Activated CD4-positive, alpha-beta T cell treated with anti-CD3 and anti-CD28 coated beads, Interleukin-2, amount 50 U/mL, for 48 hours (primary cell): ENCODE data around the gene CRELD2.

Source experiments
- DNase-seq, 2 experiments: peaks; one replicate each; pipeline ENCODE4 v3.0.0-alpha.2; 2020

CRELD2 gene

GRCh38 chr22:49887702-49888101, 30.7 kb upstream of the CRELD2 start:
- DNase-seq, result no peak

DNA sequence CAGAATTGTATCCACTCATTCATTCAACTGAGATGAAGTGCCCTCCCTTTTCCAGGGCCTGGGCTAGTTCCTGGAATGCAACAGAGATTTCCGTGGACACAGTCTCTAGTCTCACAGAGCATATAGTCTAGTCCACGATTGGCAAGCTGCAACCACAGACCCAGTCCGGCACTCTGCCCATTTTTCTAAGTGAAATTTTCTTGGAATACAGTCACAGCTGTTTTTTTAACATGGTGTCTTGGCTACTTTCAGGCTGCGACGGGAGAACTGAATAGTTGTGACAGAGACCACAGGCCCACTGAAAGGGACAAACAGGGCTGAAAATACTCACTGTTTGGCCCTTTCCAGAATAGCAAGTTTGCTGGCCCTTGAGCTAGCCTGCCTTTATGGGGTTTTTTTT, 29.4 kb upstream of the CRELD2 start:
- DNase-seq, result no peak

- DNase-seq, result no peak
Observed at GRCh38 chr22:49892226-49892899, 26.1 kb upstream of the CRELD2 start.

DNA sequence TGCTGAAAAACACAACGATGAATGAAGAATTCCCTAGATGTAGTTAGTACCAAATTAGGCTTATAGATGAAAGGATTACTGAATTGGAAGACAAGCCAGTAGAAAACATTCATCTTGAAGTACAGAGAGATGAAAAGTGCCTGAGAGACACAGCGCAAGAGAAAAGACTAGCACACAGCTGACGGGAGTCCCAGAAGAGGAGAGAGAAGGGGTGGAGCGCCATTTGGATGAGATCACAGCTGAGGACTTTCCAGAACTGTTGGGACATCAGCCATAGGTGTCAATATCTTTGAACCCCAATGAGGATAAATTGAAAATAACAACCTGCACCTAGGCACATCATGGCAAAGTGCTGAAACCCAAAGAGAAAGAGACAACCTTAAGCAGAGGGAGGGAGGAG, 25.4 kb upstream of the CRELD2 start:
- no peak for DNase-seq

DNA sequence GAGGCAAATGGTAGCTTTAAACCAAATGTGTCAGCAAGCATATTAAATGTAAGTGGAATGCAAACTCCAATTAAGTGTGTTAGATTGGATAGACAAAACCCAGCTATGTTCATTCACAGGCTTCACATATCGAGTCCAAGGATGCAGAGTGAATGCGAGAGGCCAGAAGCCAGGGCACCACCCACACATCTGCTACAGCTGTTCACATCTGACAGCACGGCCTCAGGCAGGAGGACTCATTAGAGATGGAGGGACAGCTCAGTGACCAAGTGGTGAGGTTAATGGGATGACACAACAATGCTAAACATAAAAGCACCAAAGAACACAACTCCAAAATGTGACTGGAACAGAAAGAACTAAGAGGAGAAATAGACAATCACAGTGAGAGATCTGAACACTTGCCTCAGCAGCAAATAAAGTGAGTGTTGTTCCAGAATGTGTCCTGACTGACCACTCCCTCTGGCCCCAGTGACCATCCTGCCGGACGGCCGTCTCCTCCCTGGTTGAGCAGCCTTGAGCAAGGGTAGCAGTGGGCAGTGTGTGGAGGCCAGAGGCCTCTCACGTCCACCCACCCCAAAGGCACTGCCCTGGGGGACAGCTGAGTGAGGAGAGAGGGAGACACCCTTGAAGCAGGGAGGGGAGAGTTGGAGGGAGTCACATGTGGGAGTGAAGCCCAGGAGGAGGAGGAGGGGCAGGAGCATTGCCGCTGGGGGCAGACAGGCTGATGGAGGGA, 23.9 kb upstream of the CRELD2 start:
- no peak for DNase-seq

DNA sequence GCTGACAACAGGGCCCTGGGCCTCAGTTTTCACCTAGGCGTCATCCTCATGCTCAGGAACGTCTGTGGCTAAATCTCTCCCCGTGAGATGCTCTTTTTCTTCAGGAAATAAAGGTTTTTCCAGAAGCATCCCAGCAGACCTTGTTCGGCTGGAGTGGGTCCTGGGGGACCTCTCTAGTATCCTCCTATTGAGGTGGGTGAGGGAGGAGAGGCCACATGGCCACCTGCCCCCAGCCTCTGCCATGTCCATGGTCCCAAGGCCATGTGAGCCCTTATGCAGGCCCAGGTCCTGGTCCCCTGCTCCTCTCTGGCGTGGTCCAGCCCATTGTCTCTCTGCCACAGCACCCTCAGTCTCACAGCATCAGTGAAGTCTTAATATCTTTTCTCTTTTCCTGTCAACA, 22.2 kb upstream of the CRELD2 start:
- no peak for DNase-seq

GRCh38 chr22:49897015-49897684, 21.3 kb upstream of the CRELD2 start:
- DNase-seq, result no peak

GRCh38 chr22:49899530-49899929, 18.9 kb upstream of the CRELD2 start:
- DNase-seq, result no peak

- DNase-seq, result no peak
Observed at GRCh38 chr22:49900441-49901230, 17.8 kb upstream of the CRELD2 start.

GRCh38 chr22:49901457-49901856, 17.0 kb upstream of the CRELD2 start:
- no peak for DNase-seq

- no peak for DNase-seq
Observed at GRCh38 chr22:49903322-49904039, 15.0 kb upstream of the CRELD2 start.

DNA sequence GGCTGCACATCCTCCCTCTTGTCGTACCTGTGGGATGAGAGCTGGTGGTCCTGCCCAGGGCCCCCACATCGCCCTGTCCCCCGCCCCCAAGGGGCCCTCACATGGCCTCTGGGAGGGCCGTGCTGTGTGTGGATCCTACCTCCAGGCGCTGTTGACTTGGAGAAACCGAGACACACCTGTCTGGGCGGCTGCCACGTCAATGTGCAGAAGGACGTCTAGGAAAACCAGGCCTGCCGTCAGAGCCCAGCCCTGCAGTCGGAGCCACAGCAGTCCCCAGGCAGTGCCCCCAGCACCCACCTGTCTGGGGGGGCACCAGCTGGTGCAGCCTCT, 14.4 kb upstream of the CRELD2 start:
- no peak for DNase-seq

- DNase-seq, result no peak
Observed at GRCh38 chr22:49905465-49905864, 13.0 kb upstream of the CRELD2 start.

DNA sequence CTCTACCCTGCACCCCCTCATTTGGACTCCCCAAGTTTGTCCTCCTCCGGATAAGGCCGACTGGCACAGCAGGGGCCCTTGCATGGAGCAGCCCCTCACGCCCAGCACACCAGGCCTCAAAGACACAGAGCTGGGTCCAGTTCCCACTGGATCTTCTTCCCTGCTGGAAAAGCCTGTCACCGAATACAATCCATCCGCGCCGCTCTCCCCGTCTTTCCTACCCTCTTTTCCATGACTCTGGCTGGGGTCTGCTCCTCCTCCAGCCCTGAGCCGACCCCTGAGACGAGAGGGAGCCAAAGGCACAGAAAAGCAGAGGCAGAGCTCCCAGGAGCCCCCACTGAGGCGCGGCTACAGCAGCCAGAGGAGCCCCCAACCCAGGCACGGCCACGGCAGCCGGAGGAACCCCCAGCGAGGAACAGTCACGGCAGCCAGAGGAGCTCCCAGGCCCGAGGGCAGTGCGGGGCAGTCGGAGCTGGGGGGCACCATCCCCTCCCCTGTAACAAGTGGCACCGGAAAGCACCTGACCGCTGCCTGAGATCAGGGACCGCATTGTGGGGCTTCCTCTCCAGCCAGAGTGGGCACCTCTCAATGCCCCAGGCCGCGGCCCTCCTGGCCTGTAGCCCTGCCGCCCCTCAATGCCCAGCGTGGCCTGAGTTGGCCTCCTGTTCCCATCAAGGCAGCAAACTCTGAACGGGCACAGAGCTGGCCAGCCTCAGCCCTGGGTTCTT, 12.2 kb upstream of the CRELD2 start:
- DNase-seq, result no peak

DNA sequence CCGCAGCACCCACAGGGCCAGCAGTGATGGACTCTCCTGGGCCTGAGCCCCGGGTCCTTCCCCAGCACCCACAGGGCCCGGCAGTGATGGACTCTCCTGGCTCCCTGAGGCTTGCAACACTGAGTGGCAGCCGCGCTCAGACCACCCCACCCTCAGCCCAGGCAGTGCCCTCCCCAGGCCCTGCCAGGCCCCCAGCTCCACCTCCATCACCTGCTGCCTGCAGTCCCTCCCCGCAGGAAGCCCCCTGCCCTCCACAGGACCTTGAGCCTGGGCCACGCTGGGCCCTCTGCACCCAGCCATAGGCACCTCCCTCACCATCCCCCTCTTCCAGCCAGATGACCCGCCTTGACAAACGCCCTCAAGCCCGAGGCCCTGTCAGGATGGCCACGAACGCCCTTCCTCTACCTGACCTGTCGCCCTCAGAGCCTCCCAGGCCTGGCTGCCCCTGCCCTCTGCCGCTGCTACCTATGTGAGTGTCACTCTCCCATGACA, 11.6 kb upstream of the CRELD2 start:
- no peak for DNase-seq

GRCh38 chr22:49907807-49908206, 10.6 kb upstream of the CRELD2 start:
- no peak for DNase-seq

GRCh38 chr22:49909476-49910205, 8.8 kb upstream of the CRELD2 start:
- no peak for DNase-seq

GRCh38 chr22:49910229-49911155, 7.9 kb upstream of the CRELD2 start:
- DNase-seq, result no peak

DNA sequence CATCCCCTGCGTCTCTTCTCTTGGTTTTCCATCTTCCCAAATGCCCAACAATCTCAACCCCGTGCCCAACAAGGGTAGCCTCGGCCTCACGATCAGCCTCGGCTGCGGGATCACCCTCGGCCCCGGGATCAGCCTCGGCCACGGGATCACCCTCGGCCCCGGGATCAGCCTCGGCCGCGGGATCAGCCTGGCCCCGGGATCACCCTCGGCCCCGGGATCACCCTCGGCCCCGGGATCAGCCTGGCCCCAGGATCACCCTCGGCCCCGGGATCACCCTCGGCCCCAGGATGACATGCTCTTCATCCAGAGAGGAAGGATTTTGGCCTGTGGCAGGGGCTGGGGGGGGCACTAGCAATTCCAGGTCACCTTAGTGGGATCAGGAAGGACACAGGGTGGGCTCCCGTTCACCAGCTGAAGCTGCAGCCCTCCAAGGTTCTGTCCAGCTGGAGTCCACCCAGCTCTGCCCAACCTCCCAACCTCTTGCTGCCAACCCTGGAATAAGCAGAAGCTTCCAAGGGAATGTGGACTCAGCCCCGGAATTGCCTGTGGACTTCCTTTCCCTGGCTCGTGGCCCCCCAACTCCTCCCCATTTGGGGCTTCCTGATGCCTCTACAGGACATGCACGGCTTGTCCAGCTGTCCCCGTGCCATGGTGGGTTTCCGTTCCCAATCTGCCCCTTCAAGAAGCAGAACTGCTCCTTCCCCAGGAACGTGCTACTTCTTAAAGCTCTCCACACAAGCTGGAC, 6.4 kb upstream of the CRELD2 start:
- no peak for DNase-seq
